Adrenal gland (tissue), 5 donors: ENCODE measurements around the gene CPNE9.

Experiments
- CTCF ChIP-seq, 6 experiments: fragments of 450-650 bp in 4 of 6; fragments of 200-600 bp in 2 of 6; sonication (generic) in 1 of 6; IDR thresholded peaks; 1 replicate in 5 of 6; 2 replicates in 1 of 6; pipeline versions ENCODE4 v1.5.1 to v1.8.0; 2016 to 2021; ENCODE audit warnings: antibody characterized with exemption in 6 of 6, mild to moderate bottlenecking in 2 of 6, moderate library complexity in 1 of 6
- POLR2A ChIP-seq, 2 donors: fragments of 450-650 bp; IDR thresholded peaks; one replicate each; pipeline ENCODE4 v1.6.1; 2017; ENCODE audit warnings: antibody characterized with exemption in 2 of 2, mild to moderate bottlenecking in 2 of 2, moderate library complexity in 1 of 2
- donor health status: DM: no; HTN: no; CAD: no.

GRCh38 chr3:9686050-9686550, 17.5 kb upstream of the CPNE9 start:
- TF ChIP-seq CTCF (IDR thresholded peaks at IDR 0.05) (no peak), POLR2A (IDR thresholded peaks at IDR 0.05) (no peak)
